Fibroblast of lung (primary cell): ENCODE measurements around the gene SYTL1.
A peak's percentile ranks its signal among the peaks of the same experiment; 100 is the strongest.

ENCODE experiments used
- EZH2 ChIP-seq: IDR thresholded peaks from 2 replicates; pipeline ENCODE4 v1.5.1; 2012; ENCODE audit warnings: low read length, control low read depth, mild to moderate bottlenecking; ENCODE audit errors: missing control alignments
- TF ChIP-seq, protein P1 (sequence below), 2 donors: IDR thresholded peaks in 1 of 2; conservative IDR thresholded peaks in 1 of 2; 1 replicate in 1 of 2; 2 replicates in 1 of 2; pipeline ENCODE4 v1.5.1; 2011 to 2012; ENCODE audit warnings: low read length in 2 of 2, control low read depth in 1 of 2, inconsistent platforms in 1 of 2, low read depth in 1 of 2, mild to moderate bottlenecking in 1 of 2

DNA sequence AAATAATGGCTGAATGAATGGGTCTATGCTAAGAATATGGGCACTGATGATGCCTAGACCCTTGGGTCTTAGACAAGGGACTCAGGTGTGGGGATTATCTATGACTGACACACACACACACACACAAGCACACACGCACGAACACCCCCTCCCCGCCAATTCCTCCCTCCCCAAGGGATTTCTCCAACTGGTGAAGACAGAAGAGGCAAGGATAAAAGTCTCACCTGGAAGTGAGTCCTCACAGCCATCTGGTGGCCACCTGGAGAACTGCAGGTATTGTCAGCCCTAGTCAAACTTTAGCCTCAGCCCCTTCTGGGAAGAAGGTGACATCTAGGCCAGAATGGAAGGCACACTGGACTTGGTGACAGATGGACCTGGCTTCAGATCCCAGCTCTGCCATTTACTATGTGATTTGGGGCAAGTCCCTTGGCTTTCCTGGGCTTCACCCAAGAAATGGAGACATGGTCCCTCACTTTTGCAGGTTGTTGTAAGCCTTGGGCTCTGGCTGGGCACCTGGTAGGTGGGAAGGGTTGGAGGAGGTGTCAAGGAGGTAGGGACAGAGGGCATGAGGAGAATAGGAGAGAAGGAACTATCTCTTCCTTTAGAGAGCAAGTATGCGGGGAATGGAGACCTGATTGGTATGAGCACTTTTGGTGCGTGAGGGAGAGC, 46.6 kb downstream of the SYTL1 start:
- TF ChIP-seq, protein P1, sequence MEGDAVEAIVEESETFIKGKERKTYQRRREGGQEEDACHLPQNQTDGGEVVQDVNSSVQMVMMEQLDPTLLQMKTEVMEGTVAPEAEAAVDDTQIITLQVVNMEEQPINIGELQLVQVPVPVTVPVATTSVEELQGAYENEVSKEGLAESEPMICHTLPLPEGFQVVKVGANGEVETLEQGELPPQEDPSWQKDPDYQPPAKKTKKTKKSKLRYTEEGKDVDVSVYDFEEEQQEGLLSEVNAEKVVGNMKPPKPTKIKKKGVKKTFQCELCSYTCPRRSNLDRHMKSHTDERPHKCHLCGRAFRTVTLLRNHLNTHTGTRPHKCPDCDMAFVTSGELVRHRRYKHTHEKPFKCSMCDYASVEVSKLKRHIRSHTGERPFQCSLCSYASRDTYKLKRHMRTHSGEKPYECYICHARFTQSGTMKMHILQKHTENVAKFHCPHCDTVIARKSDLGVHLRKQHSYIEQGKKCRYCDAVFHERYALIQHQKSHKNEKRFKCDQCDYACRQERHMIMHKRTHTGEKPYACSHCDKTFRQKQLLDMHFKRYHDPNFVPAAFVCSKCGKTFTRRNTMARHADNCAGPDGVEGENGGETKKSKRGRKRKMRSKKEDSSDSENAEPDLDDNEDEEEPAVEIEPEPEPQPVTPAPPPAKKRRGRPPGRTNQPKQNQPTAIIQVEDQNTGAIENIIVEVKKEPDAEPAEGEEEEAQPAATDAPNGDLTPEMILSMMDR (conservative IDR thresholded peaks at IDR 0.05 in 1 of 2, IDR thresholded peaks at IDR 0.05 in 1 of 2; ENCODE audit: low read depth in 1 of 2, low read length in 2 of 2), result peak; percentile 88 to 93
- TF ChIP-seq EZH2, result no peak
